Ectodermal cell (in vitro differentiated cells): ENCODE measurements around the gene LHFPL3.

ENCODE experiments used
- H3K27ac ChIP-seq: 2 replicates; pipeline ENCODE4 v1.7.0; 2013; ENCODE audit warnings: mild to moderate bottlenecking, low read depth, low read length; ENCODE audit not compliant: insufficient read depth, poor library complexity, severe bottlenecking
- H3K27me3 ChIP-seq: 2 replicates; pipeline ENCODE4 v1.7.0; 2013; ENCODE audit warnings: mild to moderate bottlenecking, low read length; ENCODE audit not compliant: insufficient read depth, control insufficient read depth, poor library complexity, severe bottlenecking
- H3K36me3 ChIP-seq: one replicate; pipeline ENCODE4 v1.7.0; 2013; ENCODE audit warnings: low read length; ENCODE audit not compliant: control insufficient read depth, insufficient read depth
- H3K4me1 ChIP-seq: one replicate; pipeline ENCODE4 v1.7.0; 2013; ENCODE audit warnings: low read length; ENCODE audit not compliant: control insufficient read depth, insufficient read depth
- H3K4me3 ChIP-seq: 2 replicates; pipeline ENCODE4 v1.7.0; 2013; ENCODE audit warnings: low read depth, low read length, control low read depth; ENCODE audit not compliant: insufficient read depth
- H3K9me3 ChIP-seq: 2 replicates; pipeline ENCODE4 v1.7.0; 2013; ENCODE audit warnings: mild to moderate bottlenecking, low read length, moderate library complexity; ENCODE audit not compliant: control insufficient read depth
- whole genome bisulfite sequencing, 2 experiments: methylation state at CpG; one replicate each; pipeline ENCODE4 v1.1.7; 2013; ENCODE audit warnings: missing lambda C conversion rate in 2 of 2; 5-methylcytosine and 5-hydroxymethylcytosine counted together

Gene LHFPL3

DNA sequence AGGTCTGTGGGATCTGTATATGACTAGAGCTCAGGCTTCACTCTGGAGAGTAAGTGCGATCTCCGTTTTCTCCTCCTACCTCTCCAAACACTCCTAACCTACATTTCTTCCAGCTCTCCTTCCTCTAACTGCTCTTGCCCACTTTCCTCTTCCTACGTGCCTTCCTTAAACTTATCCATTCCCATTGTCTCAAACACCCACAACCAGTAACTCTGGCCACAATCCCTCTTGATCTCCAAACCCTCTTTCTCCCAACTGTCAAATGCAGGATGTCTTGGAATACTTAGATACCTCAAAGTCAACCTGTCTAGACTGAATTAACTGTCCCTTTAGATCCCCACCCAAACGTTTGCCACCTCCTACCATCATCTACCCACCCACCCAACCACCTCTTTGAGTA, 471.9 kb downstream of the LHFPL3 start:
- Histone ChIP-seq H3K27me3 (no peaks in the 10 kb centered on the region), H3K9me3 (no peaks in the 10 kb centered on the region), H3K4me3 (no peak overlapping the region), H3K36me3 (no peaks in the 10 kb centered on the region), H3K27ac (no peak overlapping the region), H3K4me1 (no peaks in the 10 kb centered on the region)
- WGBS, 2 experiments, result 80 to 84% methylated on average over 4 of the region's 4 CpGs

DNA sequence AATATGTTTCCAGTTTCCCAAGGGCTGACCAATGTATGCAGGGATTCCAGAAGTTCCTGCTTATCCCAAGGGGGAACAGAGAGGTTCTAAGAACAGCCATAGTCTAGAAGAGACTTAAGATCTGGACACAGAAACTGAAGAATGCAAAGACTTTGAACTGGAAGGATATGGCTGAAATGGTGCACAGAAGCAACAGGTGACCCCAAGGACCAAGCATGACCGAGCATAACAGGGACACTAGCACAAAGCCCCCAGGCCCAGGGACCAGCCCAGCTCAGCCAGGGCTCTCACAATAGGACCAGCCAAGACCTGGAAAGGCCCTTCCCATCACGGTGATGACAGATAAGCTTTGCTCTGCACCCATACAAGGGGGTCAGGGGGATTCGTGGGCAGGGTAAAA, 472.6 kb downstream of the LHFPL3 start:
- no peak overlapping the region for H3K27ac ChIP-seq
- no peaks in the 10 kb centered on the region for H3K27me3 ChIP-seq
- WGBS, 2 experiments, result 93 to 94% methylated on average over 3 of the region's 3 CpGs
- no peaks in the 10 kb centered on the region for H3K4me1 ChIP-seq
- H3K4me3 ChIP-seq, result no peak overlapping the region
- no peaks in the 10 kb centered on the region for H3K36me3 ChIP-seq
- no peaks in the 10 kb centered on the region for H3K9me3 ChIP-seq

DNA sequence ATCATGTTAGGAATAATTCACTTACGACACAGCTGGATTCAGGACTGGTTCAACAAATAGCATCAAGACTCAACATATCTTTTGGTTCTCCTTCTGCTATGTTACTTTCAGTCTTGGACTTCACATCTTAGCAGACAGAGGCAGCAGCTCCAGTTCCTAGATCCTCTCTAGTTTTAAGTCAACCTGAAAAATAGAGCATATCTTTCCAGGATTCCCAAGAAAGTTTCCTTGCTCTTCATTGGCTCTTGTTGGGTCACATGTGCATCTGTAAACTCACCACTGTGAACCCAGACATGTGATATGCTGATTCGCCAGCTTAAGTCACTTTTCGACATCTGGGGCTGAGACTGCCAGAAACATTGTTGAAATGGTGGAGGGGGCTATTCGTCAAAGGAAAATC, 475.5 kb downstream of the LHFPL3 start:
- H3K36me3 ChIP-seq, result no peaks in the 10 kb centered on the region
- no peak overlapping the region for H3K27ac ChIP-seq
- no peaks in the 10 kb centered on the region for H3K27me3 ChIP-seq
- WGBS, 2 experiments, result 93 to 95% methylated on average over 4 of the region's 4 CpGs
- H3K4me1 ChIP-seq, result no peaks in the 10 kb centered on the region
- no peaks in the 10 kb centered on the region for H3K9me3 ChIP-seq
- H3K4me3 ChIP-seq, result no peak overlapping the region

DNA sequence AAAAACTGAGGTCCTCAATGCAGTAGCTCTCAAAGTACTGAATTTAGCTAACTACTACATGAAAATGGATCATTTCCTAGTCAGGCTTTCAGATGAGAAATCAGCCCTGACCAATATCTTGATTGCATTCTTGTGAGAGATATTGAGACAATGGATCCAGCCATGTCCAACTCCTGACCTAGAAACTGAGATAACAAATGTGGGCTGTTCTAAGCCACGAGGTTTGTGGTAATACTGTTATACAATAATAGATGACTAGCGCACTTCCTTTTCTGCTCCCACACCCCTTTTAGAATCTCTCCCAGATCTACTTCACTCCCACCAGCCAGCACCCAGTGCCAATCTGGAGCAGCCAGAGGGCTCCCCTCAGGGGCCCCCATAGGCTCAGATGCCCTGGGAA, 476.3 kb downstream of the LHFPL3 start:
- Histone ChIP-seq H3K27me3 (no peaks in the 10 kb centered on the region), H3K4me3 (no peak overlapping the region)
- 96 to 100% methylated on average over 1 to 2 of the region's 2 CpGs for WGBS, 2 experiments

DNA sequence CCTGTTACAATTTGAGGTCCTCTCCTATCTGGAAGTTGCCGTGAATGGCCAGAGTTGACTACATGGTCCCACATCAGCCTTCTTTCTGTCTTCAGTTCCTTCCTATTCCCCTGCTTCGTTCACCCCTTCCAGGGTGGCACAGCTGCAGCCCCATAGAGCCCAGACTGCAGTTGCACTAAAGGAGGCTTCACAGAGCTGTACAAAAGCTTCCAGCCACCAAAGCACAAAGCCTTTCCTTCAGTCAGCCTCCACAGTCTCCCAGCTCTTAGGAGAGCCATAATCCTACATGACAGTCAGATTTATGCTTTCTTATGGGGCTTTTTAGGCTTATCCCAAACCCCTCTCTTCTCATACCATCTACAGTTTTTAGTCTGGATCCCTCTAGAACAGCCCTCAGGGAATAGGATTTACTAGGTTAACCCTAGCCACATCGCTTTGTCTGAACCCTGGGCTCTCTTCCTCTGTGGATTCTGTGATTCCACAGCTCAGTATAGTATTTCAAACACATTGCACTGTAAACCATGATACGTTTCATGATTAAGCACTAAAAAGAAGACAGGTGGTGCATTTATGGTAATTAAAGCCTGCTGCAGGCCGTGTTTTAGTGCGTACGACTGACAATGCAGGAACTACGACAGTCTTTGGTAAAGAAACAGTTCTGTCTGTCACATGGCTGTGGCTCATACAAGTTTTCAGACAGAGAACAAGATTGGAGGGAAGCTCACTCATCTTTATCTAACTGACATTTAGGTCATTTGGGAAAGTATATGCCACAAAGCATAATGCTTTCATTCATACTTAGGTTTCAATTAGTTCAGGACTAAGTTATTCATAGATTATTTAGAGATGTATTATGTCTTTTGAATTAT, 477.3 kb downstream of the LHFPL3 start:
- Histone ChIP-seq H3K27ac (no peak overlapping the region), H3K4me3 (no peak overlapping the region), H3K27me3 (no peaks in the 10 kb centered on the region), H3K36me3 (no peaks in the 10 kb centered on the region), H3K9me3 (no peaks in the 10 kb centered on the region), H3K4me1 (no peaks in the 10 kb centered on the region)
- WGBS, 2 experiments, result 93 to 96% methylated on average over 8 of the region's 8 CpGs

More for the DNA sequence above, 476.3 kb downstream of the LHFPL3 start:
- no peaks in the 10 kb centered on the region for H3K9me3 ChIP-seq
- H3K4me1 ChIP-seq, result no peaks in the 10 kb centered on the region
- H3K36me3 ChIP-seq, result no peaks in the 10 kb centered on the region
- H3K27ac ChIP-seq, result no peak overlapping the region

DNA sequence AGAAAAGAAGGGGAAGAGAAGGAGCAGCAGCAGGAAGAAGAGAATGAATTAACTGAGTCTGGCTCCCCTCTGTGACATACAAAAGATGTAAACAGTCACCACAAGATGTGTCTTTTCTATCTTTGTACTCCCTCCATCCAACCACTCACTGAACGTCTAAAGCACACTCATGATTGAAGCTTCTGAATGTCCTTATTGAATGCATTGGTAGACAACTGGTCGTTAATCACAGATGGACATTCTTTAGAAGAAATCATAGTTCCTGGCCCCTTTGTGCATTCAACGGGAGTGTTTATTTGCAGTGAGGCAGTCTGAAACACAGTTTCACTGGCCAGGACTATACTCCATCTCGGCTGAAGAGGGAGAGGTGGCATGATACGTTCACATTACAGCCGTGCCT, 479.3 kb downstream of the LHFPL3 start:
- WGBS, 2 experiments, result 69 to 72% methylated on average over 6 of the region's 6 CpGs
- Histone ChIP-seq H3K4me3 (no peak overlapping the region), H3K4me1 (no peaks in the 10 kb centered on the region), H3K36me3 (no peaks in the 10 kb centered on the region), H3K27ac (no peak overlapping the region), H3K27me3 (no peaks in the 10 kb centered on the region), H3K9me3 (no peaks in the 10 kb centered on the region)

DNA sequence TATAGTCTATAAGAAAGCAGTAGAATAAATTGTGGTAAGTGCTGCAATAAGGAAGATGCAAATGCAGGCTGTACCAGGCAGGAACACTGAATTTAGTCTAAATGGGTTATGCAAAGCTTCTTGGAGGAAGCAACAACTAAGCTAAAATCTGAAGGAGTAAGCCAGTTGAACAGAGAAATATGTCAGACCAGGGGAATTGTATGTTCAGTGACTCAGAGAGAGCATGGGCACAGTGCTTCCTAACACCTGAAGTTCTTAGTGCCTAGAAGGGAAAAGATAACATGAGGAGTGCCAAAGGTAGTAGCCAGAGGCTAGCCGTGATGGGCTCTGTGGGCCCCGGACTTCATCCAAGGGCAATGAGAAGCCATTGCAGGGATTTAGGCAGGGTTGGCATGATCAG, 481.5 kb downstream of the LHFPL3 start:
- Histone ChIP-seq H3K9me3 (no peaks in the 10 kb centered on the region), H3K36me3 (no peaks in the 10 kb centered on the region), H3K4me3 (no peak overlapping the region), H3K27me3 (no peaks in the 10 kb centered on the region), H3K27ac (no peak overlapping the region), H3K4me1 (no peaks in the 10 kb centered on the region)
- WGBS, 2 experiments, result 97 to 98% methylated on average over 2 of the region's 2 CpGs

DNA sequence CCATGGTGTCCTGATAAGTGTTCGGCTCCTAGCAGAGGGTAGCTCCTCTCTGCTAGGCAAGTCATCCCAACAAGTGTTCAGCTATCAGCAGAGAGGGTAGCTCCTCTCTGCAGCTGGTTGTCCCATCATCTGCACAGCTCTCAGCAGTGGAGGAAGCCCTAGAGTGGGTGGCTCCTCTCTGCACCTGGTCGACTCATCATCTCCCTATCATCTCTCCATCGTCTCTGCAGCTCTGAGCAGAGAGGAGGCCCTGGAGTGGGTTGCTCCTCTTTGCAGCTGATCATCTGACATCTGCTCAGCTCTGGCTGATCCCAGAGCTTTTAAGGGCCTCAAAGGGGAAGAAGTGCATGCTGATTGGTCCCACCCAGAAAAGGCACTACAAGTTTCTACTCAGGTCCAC, 485.7 kb downstream of the LHFPL3 start:
- Histone ChIP-seq H3K27me3 (no peaks in the 10 kb centered on the region), H3K9me3 (no peaks in the 10 kb centered on the region), H3K27ac (no peak overlapping the region), H3K4me1 (no peaks in the 10 kb centered on the region), H3K4me3 (no peak overlapping the region), H3K36me3 (no peaks in the 10 kb centered on the region)
- WGBS, 2 experiments, result 89 to 94% methylated on average over 3 of the region's 3 CpGs

DNA sequence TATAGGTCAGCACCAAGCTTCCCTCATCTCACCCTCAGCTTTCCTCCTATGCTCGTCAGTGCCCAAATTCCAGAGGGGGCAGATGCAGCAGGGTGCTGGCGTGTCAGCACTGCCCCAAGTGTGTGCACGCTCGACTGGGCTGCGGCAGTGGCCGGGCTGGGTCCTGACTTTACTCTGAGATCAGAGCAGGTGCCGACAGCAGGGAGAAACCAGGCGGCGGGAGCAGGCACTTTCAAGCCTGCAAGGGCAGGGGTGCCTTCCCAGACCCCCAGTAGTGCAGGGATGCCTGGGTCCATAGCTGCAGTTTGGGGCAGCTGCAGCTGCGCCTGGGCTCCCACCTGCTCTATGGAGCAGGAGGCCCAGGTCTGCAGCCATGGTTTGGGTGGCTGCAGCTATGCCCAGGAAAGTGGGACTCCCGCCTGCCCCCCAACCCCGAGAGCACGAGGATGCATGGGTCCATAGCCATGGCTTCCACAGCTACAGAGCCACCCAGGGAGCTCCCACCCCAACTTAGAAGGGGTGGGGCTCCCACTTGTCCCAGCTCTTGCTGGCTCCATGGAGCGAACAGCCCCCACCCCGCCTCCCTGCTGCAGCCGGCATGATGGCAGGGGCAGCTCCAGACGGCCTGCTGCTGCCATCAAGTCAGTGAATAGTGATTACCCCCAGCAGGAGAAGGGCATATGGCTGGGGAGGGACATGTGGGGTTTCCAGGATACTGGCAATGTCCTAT, 486.4 kb downstream of the LHFPL3 start:
- Histone ChIP-seq H3K27me3 (no peaks in the 10 kb centered on the region), H3K36me3 (no peaks in the 10 kb centered on the region), H3K4me1 (no peaks in the 10 kb centered on the region), H3K4me3 (no peak overlapping the region), H3K9me3 (no peaks in the 10 kb centered on the region), H3K27ac (no peak overlapping the region)
- 90 to 92% methylated on average over 17 of the region's 17 CpGs for WGBS, 2 experiments

DNA sequence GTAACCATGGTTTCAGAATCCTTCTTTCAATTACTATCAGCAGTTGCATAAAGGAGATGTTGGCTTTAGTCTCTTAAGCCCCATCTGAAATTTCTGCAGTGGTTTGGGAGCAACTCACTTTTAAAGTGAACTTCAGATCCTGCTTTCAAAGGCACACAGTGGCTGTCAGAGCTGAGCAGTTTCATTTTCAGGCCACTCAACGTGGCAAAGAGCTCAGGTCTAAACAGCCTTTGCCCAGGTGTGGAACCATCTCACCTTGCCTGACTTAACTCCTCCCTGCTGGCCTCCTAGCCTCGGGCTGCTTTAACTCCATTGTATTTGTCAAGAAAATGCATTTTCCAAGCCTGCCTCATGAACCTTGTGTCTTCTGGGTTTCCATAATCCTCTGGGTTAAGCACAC, 488.1 kb downstream of the LHFPL3 start:
- Histone ChIP-seq H3K27me3 (no peaks in the 10 kb centered on the region), H3K4me3 (no peak overlapping the region), H3K36me3 (no peaks in the 10 kb centered on the region), H3K4me1 (peaks cover 5% of the 10 kb centered on the region), H3K27ac (no peak overlapping the region), H3K9me3 (no peaks in the 10 kb centered on the region)
- WGBS, 2 experiments, result 82 to 89% methylated on average over 2 of the region's 2 CpGs
